ENCODE measurements around the gene GRM8.

DNA sequence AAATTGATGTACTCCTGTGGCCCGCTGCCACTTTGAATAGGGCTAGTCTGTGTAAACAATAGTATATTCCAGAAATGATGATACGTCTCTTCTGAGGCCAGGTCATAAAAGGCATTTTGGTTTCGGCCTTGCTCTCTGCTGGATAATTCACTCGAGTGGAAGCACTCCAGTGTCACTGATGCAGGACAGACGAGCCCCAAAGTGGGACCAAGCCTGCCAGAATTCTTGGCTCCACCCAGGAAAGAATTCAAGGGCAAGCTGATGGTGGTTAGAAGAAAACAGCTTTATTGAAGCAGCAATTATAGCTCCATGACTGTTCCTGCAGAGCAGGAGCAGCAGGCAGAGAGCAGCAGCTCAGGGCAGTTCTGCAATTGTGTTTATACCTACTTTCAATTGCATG lies 717.6 kb downstream of the GRM8 start:
- TF ChIP-seq, protein P1, sequence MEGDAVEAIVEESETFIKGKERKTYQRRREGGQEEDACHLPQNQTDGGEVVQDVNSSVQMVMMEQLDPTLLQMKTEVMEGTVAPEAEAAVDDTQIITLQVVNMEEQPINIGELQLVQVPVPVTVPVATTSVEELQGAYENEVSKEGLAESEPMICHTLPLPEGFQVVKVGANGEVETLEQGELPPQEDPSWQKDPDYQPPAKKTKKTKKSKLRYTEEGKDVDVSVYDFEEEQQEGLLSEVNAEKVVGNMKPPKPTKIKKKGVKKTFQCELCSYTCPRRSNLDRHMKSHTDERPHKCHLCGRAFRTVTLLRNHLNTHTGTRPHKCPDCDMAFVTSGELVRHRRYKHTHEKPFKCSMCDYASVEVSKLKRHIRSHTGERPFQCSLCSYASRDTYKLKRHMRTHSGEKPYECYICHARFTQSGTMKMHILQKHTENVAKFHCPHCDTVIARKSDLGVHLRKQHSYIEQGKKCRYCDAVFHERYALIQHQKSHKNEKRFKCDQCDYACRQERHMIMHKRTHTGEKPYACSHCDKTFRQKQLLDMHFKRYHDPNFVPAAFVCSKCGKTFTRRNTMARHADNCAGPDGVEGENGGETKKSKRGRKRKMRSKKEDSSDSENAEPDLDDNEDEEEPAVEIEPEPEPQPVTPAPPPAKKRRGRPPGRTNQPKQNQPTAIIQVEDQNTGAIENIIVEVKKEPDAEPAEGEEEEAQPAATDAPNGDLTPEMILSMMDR (IDR thresholded peaks at IDR 0.05) = no peak
- TF ChIP-seq POLR2A (IDR thresholded peaks at IDR 0.05) (no peak), POLR2AphosphoS5 (IDR thresholded peaks at IDR 0.05) (no peak)

Measured in upper lobe of left lung (tissue), 4 donors.